GM12878 (cell line): ENCODE data around the gene IGSF6. TPM values are rescaled to one million over a fixed set of nuclear protein-coding genes. Genes with fewer than 3 reads are reported as not detected.

ENCODE experiments used
- ATAC-seq: fragments of 200-7000 bp; cut with Tn5 transposase; 3 replicates; pipeline ENCODE4 v1.9.1; 2020; ENCODE audit warnings: mild to moderate bottlenecking, moderate library complexity
- BruUV-seq: library from RNA; stranded (reverse); fragments of 400-500 nt; replicated peaks from 2 replicates; lab custom pipeline; 2021; lab: Mats Ljungman, UMichigan
- CTCF ChIA-PET: fragments of 300-600 bp; sonication (Branson Sonifier 250); formaldehyde crosslinking; extraction: SDS; loops from one replicate; lab custom pipeline; 2021; ENCODE audit warnings: inconsistent platforms; lab: Yijun Ruan, JAX
- POLR2A ChIA-PET: fragments of 350-600 bp; formaldehyde crosslinking; extraction: SDS; loops from one replicate; lab custom pipeline; 2021; ENCODE audit warnings: inconsistent platforms; lab: Charles Lee
- RAD21 ChIA-PET: fragments of 300-600 bp; sonication (Branson Sonifier 250); formaldehyde crosslinking; loops from one replicate; lab custom pipeline; 2023; ENCODE audit warnings: antibody characterized with exemption; ENCODE audit not compliant: unreplicated experiment; lab: Charles Lee
- SMC1A ChIA-PET: fragments of 300-600 bp; sonication (Branson Sonifier 250); formaldehyde crosslinking; loops from one replicate; lab custom pipeline; 2023; ENCODE audit not compliant: unreplicated experiment, uncharacterized antibody; lab: Charles Lee
- DNase-seq: peaks from one replicate; pipeline ENCODE4 v3.0.0-alpha.2; 2011; ENCODE audit warnings: low read depth, low spot score
- FAIRE-seq: peaks from 3 replicates; lab custom pipeline; 2011; peaks lifted over from hg19 to GRCh38; lab: Jason Lieb, UNC
- H2AFZ ChIP-seq: 2 replicates; pipeline ENCODE4 v1.6.0; 2011; ENCODE audit warnings: low read depth, low read length, control low read depth; ENCODE audit not compliant: control insufficient read depth
- H3K27ac ChIP-seq: 2 replicates; pipeline ENCODE4 v1.5.1; 2011; ENCODE audit warnings: control low read depth; ENCODE audit not compliant: control insufficient read depth, insufficient read depth
- H3K27me3 ChIP-seq, 2 experiments: replicated peaks in 1 of 2; 2 replicates each; pipeline versions ENCODE4 v1.6.0 to v1.6.1; 2011; ENCODE audit warnings: low read length in 1 of 2; ENCODE audit not compliant: control insufficient read depth in 2 of 2, insufficient read depth in 2 of 2
- H3K36me3 ChIP-seq, 2 experiments: 2 replicates each; pipeline ENCODE4 v1.5.1; 2011; ENCODE audit warnings: low read length in 1 of 2; ENCODE audit not compliant: control insufficient read depth in 2 of 2, insufficient read depth in 2 of 2
- H3K4me1 ChIP-seq: 2 replicates; pipeline ENCODE4 v1.6.1; 2011; ENCODE audit warnings: mild to moderate bottlenecking, low read length, moderate library complexity, mixed read lengths; ENCODE audit not compliant: control insufficient read depth, insufficient read depth
- H3K4me2 ChIP-seq: 2 replicates; pipeline ENCODE4 v1.6.0; 2011; ENCODE audit warnings: control low read depth; ENCODE audit not compliant: control insufficient read depth, insufficient read depth
- H3K4me3 ChIP-seq: fragments of 200-600 bp; sonication (generic); 2 replicates; pipeline ENCODE4 v1.5.1; 2016
- H3K79me2 ChIP-seq: 2 replicates; pipeline ENCODE4 v1.6.0; 2011; ENCODE audit warnings: low read length; ENCODE audit not compliant: control insufficient read depth, insufficient read depth
- H3K9ac ChIP-seq: 2 replicates; pipeline ENCODE4 v1.8.0; 2011; ENCODE audit warnings: low read length, control low read depth, mixed read lengths; ENCODE audit not compliant: control insufficient read depth, insufficient read depth
- H3K9me3 ChIP-seq: replicated peaks from 3 replicates; pipeline ENCODE4 v1.5.1; 2011; ENCODE audit warnings: mild to moderate bottlenecking, low read length; ENCODE audit not compliant: control insufficient read depth, insufficient read depth
- H4K20me1 ChIP-seq: 2 replicates; pipeline ENCODE4 v1.6.0; 2011; ENCODE audit not compliant: control insufficient read depth, insufficient read depth
- BHLHE40 ChIP-seq, 2 experiments: fragments of 450-650 bp in 1 of 2; IDR thresholded peaks; 2 replicates each; pipeline ENCODE4 v1.6.1; 2011 to 2017; ENCODE audit warnings: low read depth in 2 of 2, borderline replicate concordance in 1 of 2, improper control_type of control experiment in 1 of 2, low read length in 1 of 2, mild to moderate bottlenecking in 1 of 2
- HSF1 ChIP-seq: fragments of 150-350 bp; IDR thresholded peaks from 2 replicates; pipeline ENCODE4 v1.6.1; 2014; ENCODE audit warnings: mild to moderate bottlenecking, low read depth, low read length
- PML ChIP-seq: IDR thresholded peaks from 2 replicates; pipeline ENCODE4 v1.6.1; 2012; ENCODE audit warnings: low read length, inconsistent platforms
- POU2F2 ChIP-seq: IDR thresholded peaks from 3 replicates; pipeline ENCODE4 v1.6.1; 2011; ENCODE audit warnings: low read depth, mild to moderate bottlenecking, low read length, borderline replicate concordance
- ZBTB40 ChIP-seq: fragments of 450-650 bp; IDR thresholded peaks from 2 replicates; pipeline ENCODE4 v1.6.1; 2016; ENCODE audit warnings: mild to moderate bottlenecking, moderate library complexity, borderline replicate concordance
- WGBS: methylation state at CpG from one replicate; pipeline ENCODE4 v1.1.6; 2016; ENCODE audit warnings: low lambda C conversion rate; ENCODE audit not compliant: insufficient replicate concordance, insufficient coverage; ENCODE audit errors: missing lambda C conversion rate; 5-methylcytosine and 5-hydroxymethylcytosine counted together
- in situ Hi-C: fragments of 300-500 bp; cut with MboI; formaldehyde crosslinking; loops from 9 replicates; pipeline ENCODE4 v1.14.3; 2018; ENCODE audit warnings: mixed read lengths
- intact Hi-C: fragments of 100-400 bp; cut with micrococcal nuclease; formaldehyde crosslinking; loops from one replicate; pipeline ENCODE4 v1.14.2; 2022; ENCODE audit not compliant: unreplicated experiment
- polyA plus RNA-seq, 11 experiments: library from polyadenylated mRNA; depleted of rRNA in 4 of 11; unstranded in 6 of 11; stranded (reverse) in 5 of 11; fragments of >200 nt; fragmentation: Nextera tagmentation in 4 of 11; fragmentation: Illumina TruSeq in 1 of 11; extraction: Ambion mirVana in 4 of 11; extraction: Trizol in 1 of 11; gene quantifications; 1 replicate in 1 of 11; 2 replicates in 10 of 11; pipeline versions ENCODE4 v1.2.1 to v1.2.3, GENCODE V29; 2011 to 2016; ENCODE audit warnings: inconsistent platforms in 2 of 11, missing spikeins in 2 of 11, low read depth in 1 of 11
- total RNA-seq, 4 experiments: library from RNA; depleted of rRNA in 3 of 4; stranded (reverse); fragments of >200 nt in 3 of 4; fragmentation: Illumina TruSeq in 1 of 4; extraction: Trizol in 1 of 4; gene quantifications; 2 replicates each; pipeline versions ENCODE4 v1.2.1 to v1.2.3, GENCODE V29; 2013 to 2021

Gene IGSF6
- total and polyA plus RNA-seq, 10 of the 15 experiments (the other 5 are each of a cell fraction or from before 2014, with no cell fraction given): 0.32 to 1.2 (median 0.72) TPM

- H3K9ac ChIP-seq: no peak overlapping the region
- intact Hi-C loops: no loop called here
- peaks cover 2% of the 10 kb centered on the region; the same call in 1 of the 2 replicates for H3K4me1 ChIP-seq
- no peak overlapping the region for H3K27ac ChIP-seq
- POLR2A ChIA-PET: no interaction called here
- DNase-seq: no peak
- CTCF ChIA-PET: no interaction called here
- TF ChIP-seq POU2F2 (no peak), BHLHE40 (IDR thresholded peaks at IDR 0.05; ENCODE audit: borderline replicate concordance in 1 of 2, low read depth in 2 of 2, low read length in 1 of 2) (no peak), ZBTB40 (no peak), PML (no peak), HSF1 (no peak)
- no peak overlapping the region for H3K4me2 ChIP-seq
- H2AFZ ChIP-seq: no peak overlapping the region
- H4K20me1 ChIP-seq: no peaks in the 10 kb centered on the region; the same call in 1 of the 2 replicates
- SMC1A ChIA-PET: no interaction called here
- BruUV-seq: no TSS peak
- 80% methylated on average over 5 of the region's 5 CpGs for WGBS
- H3K4me3 ChIP-seq: no peak overlapping the region
- FAIRE-seq: no peak
- H3K27me3 ChIP-seq: no peaks in the 10 kb centered on the region
- peaks cover 2 to 5% of the 10 kb centered on the region in 2 experiments; a peak in 2 of 4 replicates for H3K36me3 ChIP-seq
- no peak for ATAC-seq
- in situ Hi-C loops: no loop called here
- RAD21 ChIA-PET: no interaction called here
- H3K79me2 ChIP-seq: no peaks in the 10 kb centered on the region
- H3K9me3 ChIP-seq: no peaks in the 10 kb centered on the region; the same call in 2 of the 3 replicates
These were observed 18.2 kb downstream of the IGSF6 start for GRCh38 chr16:21634216-21634615.
